ENCODE measurements around the gene KRTAP10-1. TPM values are rescaled to one million over a fixed set of nuclear protein-coding genes. Genes with fewer than 3 reads are reported as not detected.

Gene KRTAP10-1
- total RNA-seq, 4 donors from 2014 or later = not detected

DNA sequence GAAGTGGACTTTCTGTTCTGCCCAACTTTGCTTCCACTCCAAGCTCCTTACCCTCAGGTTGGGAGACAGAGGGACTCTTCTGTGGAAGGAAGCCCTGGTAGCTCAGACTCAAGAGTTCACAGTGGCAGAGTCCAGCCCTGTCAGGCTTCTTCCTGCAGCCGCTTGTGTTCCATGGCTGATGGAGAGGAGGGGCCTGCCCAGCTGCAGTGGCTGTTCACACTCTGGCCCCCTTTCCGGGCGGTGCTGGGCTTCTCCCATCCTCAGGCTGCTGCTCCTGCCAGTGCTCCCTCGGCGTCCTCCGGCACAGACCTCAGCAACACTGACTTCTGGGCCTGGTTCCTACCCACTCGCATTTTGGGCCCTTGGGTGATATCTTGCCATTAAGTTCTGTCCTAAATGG lies 4.0 kb downstream of the KRTAP10-1 start:
- no peaks in the 10 kb centered on the region for H3K9me3 ChIP-seq

DNA sequence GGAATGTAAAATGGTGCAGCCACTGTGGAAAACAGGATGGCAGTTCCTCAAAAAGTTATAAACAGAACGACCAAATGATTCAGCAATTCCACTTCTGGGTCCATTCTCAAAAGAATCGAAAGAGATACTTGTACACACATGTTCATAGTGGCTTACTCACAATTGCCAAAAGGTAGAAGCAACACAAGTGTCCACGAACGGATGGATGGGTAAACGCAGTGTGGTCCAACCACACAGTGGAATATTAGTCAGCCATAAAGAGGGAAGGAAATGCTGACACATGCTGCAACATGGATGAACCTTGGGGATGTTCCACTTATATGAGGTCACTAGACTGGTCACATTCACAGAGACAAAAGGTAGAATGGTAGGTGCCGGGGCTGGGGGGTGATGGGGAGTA lies 5.3 kb downstream of the KRTAP10-1 start:
- no peaks in the 10 kb centered on the region for H3K4me1 ChIP-seq
- TF ChIP-seq, protein P1, sequence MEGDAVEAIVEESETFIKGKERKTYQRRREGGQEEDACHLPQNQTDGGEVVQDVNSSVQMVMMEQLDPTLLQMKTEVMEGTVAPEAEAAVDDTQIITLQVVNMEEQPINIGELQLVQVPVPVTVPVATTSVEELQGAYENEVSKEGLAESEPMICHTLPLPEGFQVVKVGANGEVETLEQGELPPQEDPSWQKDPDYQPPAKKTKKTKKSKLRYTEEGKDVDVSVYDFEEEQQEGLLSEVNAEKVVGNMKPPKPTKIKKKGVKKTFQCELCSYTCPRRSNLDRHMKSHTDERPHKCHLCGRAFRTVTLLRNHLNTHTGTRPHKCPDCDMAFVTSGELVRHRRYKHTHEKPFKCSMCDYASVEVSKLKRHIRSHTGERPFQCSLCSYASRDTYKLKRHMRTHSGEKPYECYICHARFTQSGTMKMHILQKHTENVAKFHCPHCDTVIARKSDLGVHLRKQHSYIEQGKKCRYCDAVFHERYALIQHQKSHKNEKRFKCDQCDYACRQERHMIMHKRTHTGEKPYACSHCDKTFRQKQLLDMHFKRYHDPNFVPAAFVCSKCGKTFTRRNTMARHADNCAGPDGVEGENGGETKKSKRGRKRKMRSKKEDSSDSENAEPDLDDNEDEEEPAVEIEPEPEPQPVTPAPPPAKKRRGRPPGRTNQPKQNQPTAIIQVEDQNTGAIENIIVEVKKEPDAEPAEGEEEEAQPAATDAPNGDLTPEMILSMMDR (IDR thresholded peaks at IDR 0.05 in 4 of 5, conservative IDR thresholded peaks at IDR 0.05 in 1 of 5) = no peak
- TF ChIP-seq POLR2A (IDR thresholded peaks at IDR 0.05) = no peak
- H3K9me3 ChIP-seq = no peaks in the 10 kb centered on the region
- no peak for ATAC-seq
- in situ Hi-C loops (cut with MboI; ENCODE audit: low sequenced_read_pairs in 4 of 4) (no loop called here), intact Hi-C loops (cut with DNase I; ENCODE audit: low total_unique reads) (no loop called here)
- H3K27me3 ChIP-seq = peaks cover 8 to 15% (median 13%) of the 10 kb centered on the region in 3 donors
- H3K4me3 ChIP-seq = no peak overlapping the region
- H3K36me3 ChIP-seq = no peaks in the 10 kb centered on the region
- no peak overlapping the region for H3K27ac ChIP-seq
- no peak for DNase-seq

More for the DNA sequence above, 4.0 kb downstream of the KRTAP10-1 start:
- intact Hi-C loops (cut with DNase I; ENCODE audit: low total_unique reads) (no loop called here), in situ Hi-C loops (cut with MboI; ENCODE audit: low sequenced_read_pairs in 4 of 4) (no loop called here)
- H3K36me3 ChIP-seq = no peaks in the 10 kb centered on the region
- H3K4me3 ChIP-seq = no peak overlapping the region
- TF ChIP-seq, protein P1 (IDR thresholded peaks at IDR 0.05 in 4 of 5, conservative IDR thresholded peaks at IDR 0.05 in 1 of 5) = no peak
- no peak for TF ChIP-seq POLR2A (IDR thresholded peaks at IDR 0.05)
- no peak overlapping the region for H3K27ac ChIP-seq
- H3K27me3 ChIP-seq = peaks cover 8 to 24% (median 12%) of the 10 kb centered on the region in 3 donors
- DNase-seq = no peak
- ATAC-seq = no peak
- H3K4me1 ChIP-seq = no peaks in the 10 kb centered on the region

- intact Hi-C loops (cut with DNase I; ENCODE audit: low total_unique reads) = no loop called here
- Histone ChIP-seq H3K9me3 (no peaks in the 10 kb centered on the region), H3K27me3 (peaks cover 7 to 15% (median 13%) of the 10 kb centered on the region in 3 donors), H3K4me1 (no peaks in the 10 kb centered on the region), H3K4me3 (no peak overlapping the region), H3K27ac (no peak overlapping the region), H3K36me3 (no peaks in the 10 kb centered on the region)
- in situ Hi-C loops (cut with MboI; ENCODE audit: low sequenced_read_pairs in 4 of 4) = no loop called here
- no peak for ATAC-seq
- no peak for DNase-seq
- no peak for TF ChIP-seq POLR2A (IDR thresholded peaks at IDR 0.05)
- TF ChIP-seq, protein P1 (IDR thresholded peaks at IDR 0.05 in 4 of 5, conservative IDR thresholded peaks at IDR 0.05 in 1 of 5) = no peak
These were observed 5.9 kb downstream of the KRTAP10-1 start for GRCh38 chr21:44533891-44534627.

DNA sequence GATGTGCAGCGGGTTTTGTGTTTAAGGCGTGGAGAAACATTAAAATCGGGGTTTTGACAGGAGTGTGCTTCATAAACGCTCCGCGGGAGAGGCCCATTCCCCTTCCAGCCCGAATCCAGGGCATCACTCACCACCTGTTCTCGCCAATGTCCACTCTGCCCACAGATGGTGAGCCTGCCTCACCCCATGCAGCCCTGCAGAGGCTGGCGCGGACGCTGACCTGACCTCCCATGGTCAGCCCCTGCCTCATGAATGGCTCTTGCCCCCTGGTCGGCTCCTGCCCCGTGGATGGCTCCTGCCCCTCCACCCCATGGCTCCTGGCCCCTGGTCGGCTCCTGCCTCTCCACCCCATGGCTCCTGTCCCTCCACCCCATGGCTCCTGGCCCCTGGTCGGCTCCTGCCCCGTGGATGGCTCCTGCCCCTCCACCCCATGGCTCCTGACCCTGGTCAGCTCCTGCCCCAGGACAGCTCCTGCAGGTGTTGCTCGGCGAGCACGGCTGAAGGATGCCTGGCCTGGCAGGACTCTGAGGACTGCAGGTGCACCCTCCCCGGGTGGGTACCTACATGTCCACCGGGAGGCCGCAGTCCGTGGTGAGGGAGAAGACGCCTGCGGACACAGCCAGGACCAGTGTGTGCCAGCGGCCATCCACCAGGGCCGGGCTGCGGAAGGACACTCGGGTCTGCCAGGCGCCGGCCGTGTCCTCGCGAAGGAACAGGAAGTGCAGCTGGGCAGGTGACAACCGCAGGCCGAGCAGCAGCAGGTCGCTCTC lies 6.7 kb downstream of the KRTAP10-1 start:
- TF ChIP-seq, protein P1 (IDR thresholded peaks at IDR 0.05 in 4 of 5, conservative IDR thresholded peaks at IDR 0.05 in 1 of 5) = no peak
- TF ChIP-seq POLR2A (IDR thresholded peaks at IDR 0.05) = no peak
- Histone ChIP-seq H3K9me3 (no peaks in the 10 kb centered on the region), H3K4me3 (no peak overlapping the region), H3K27me3 (peaks cover 6 to 13% (median 12%) of the 10 kb centered on the region in 3 donors), H3K36me3 (no peaks in the 10 kb centered on the region), H3K4me1 (no peaks in the 10 kb centered on the region), H3K27ac (no peak overlapping the region)
- ATAC-seq (no peak), DNase-seq (no peak)
- intact Hi-C loops (cut with DNase I; ENCODE audit: low total_unique reads) = no loop called here
- in situ Hi-C loops (cut with MboI; ENCODE audit: low sequenced_read_pairs in 4 of 4) = no loop called here
